GM20000 (cell line): ENCODE data around the gene OSGIN1.

Experiments
- DNase-seq: peaks from one replicate; pipeline ENCODE4 v3.0.0; 2012; ENCODE audit warnings: low spot score
- TF ChIP-seq, protein P1 (sequence below): IDR thresholded peaks from 2 replicates; pipeline ENCODE4 v1.5.1; 2012; ENCODE audit warnings: mild to moderate bottlenecking, control low read depth; ENCODE audit errors: extremely low read depth, missing control alignments

The OSGIN1 gene

DNA sequence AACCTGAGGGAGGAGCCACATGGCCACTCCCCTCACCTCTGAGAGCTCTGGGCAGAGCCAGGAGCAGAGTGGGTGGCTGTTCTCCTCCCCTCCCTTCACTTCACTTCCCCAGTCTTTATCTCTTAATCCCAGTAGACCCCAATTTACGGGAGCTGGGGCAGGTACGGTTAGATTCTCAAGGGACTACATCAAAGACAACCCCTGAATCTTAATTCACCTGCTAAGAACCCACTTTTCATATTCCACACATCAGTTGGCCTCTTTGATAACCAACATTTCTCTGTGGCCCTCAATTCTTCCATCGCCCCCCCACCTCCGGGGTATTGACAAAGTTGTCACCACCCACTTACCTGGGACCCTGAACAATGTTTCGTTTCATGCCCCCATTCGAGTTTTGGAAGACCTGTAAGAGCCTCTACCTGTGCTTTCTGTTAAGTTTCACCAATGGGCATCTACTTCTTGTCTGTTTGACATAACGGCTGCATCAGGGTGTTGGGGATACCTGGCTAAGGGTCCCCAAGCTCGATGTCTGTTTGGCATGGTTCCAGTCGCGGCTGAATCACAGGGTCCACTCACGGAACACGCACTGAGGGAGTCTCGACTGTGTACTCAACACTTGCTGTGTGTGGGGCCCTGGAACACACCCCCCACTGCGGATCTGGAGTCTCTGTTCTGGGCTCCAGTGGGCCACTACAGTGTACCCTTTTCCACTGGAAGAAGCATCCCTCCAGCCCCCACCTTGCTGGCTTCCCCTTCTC lies 61.7 kb downstream of the OSGIN1 start:
- no peak for DNase-seq
- TF ChIP-seq, protein P1, sequence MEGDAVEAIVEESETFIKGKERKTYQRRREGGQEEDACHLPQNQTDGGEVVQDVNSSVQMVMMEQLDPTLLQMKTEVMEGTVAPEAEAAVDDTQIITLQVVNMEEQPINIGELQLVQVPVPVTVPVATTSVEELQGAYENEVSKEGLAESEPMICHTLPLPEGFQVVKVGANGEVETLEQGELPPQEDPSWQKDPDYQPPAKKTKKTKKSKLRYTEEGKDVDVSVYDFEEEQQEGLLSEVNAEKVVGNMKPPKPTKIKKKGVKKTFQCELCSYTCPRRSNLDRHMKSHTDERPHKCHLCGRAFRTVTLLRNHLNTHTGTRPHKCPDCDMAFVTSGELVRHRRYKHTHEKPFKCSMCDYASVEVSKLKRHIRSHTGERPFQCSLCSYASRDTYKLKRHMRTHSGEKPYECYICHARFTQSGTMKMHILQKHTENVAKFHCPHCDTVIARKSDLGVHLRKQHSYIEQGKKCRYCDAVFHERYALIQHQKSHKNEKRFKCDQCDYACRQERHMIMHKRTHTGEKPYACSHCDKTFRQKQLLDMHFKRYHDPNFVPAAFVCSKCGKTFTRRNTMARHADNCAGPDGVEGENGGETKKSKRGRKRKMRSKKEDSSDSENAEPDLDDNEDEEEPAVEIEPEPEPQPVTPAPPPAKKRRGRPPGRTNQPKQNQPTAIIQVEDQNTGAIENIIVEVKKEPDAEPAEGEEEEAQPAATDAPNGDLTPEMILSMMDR: no peak

DNA sequence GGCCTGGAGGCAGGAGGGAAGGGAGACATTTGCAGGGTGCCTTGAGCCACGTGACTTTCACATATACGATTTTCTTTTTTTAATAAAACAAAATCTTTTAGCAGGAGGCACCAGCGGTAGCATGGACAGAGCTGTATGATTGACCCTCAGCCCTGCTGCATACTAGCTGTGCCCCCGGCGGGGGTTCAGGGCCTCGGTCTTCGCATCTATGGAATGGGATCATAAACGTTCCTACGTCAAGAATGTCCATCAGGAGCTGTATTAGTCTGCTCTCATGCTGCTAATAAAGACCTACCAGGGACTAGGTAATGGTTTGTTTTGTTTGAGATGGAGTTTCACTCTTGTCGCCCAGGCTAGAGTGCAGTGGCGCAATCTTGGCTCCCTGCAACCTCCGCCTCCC lies 62.4 kb downstream of the OSGIN1 start:
- no peak for DNase-seq
- TF ChIP-seq, protein P1: no peak
